Nucleus accumbens (tissue), 56 donors: ENCODE data around the gene MAMLD1.

Experiments
- DNase-seq, 56 donors: peaks; one replicate each; lab custom pipeline; 2025; lab: John Stamatoyannopoulos, UW

Gene MAMLD1

GRCh38 chrX:150548251-150548650 is 185.1 kb downstream of the MAMLD1 start:
- DNase-seq, result no peak

- DNase-seq, result no peak
These were observed 185.6 kb downstream of the MAMLD1 start for GRCh38 chrX:150548684-150549083.

GRCh38 chrX:150551963-150552362 is 188.8 kb downstream of the MAMLD1 start:
- no peak for DNase-seq

GRCh38 chrX:150558424-150558823 is 195.3 kb downstream of the MAMLD1 start:
- no peak for DNase-seq
